T-helper 2 cell treated with Interferon-gamma antibody and Interleukin-4, amounts not matched to agents 5 μg/mL and 100 μg/mL, for 36 hours (primary cell): ENCODE measurements around the gene TBRG4.

Source experiments
- DNase-seq: peaks from one replicate; pipeline ENCODE4 v3.0.0; 2021; ENCODE audit warnings: low spot score
- H3K27ac Mint-ChIP-seq: one replicate; pipeline ENCODE4 v1.8.0; 2021; ENCODE audit warnings: mild to moderate bottlenecking, mixed read lengths
- H3K27me3 Mint-ChIP-seq: one replicate; pipeline ENCODE4 v1.8.0; 2021; ENCODE audit warnings: low read depth, mixed read lengths
- H3K36me3 Mint-ChIP-seq: one replicate; pipeline ENCODE4 v1.8.0; 2021; ENCODE audit warnings: low read depth, mixed read lengths
- H3K4me1 Mint-ChIP-seq: one replicate; pipeline ENCODE4 v1.8.0; 2021; ENCODE audit warnings: low read depth, mixed read lengths
- H3K4me3 Mint-ChIP-seq: one replicate; pipeline ENCODE4 v1.8.0; 2022; ENCODE audit warnings: mild to moderate bottlenecking, moderate library complexity, mixed read lengths
- H3K9me3 Mint-ChIP-seq: one replicate; pipeline ENCODE4 v1.8.0; 2021; ENCODE audit warnings: mixed read lengths

Gene TBRG4

DNA sequence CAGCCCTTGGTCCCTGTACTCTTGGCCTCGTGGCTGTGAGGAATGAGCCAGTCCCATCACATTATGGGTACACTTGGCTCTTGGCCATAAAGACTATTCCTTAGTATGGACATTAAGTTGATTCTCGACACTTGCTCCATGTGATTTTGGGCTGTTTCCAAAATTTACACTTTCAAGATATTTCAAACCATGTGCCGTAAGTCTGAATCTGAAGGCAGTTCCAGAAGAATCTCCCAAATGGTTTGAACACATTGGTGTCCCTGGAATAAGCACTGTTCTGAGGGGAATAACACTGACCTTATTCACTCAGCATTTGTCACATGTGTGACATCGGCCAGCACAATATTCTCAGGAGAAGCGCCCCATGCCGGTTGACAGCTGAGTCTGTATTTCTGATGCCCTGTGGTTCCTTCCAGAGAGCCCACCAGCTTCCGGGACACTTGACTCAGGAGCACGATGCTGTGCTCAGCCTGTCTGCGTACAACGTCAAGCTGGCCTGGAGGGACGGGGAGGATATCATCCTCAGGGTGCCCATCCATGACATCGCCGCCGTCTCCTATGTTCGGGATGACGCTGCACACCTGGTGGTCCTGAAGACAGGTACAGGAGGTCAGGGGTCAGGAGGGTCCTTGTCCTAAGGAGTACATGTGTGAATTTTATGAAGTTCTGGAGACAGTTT is 47.3 kb downstream of the TBRG4 start:
- Mint-ChIP-seq H3K9me3 (no peaks in the 10 kb centered on the region), H3K27me3 (no peaks in the 10 kb centered on the region), H3K27ac (no peak overlapping the region), H3K4me1 (peaks cover 37% of the 10 kb centered on the region), H3K4me3 (no peak overlapping the region), H3K36me3 (peaks cover 69% of the 10 kb centered on the region)
- no peak for DNase-seq

- H3K9me3 Mint-ChIP-seq: no peaks in the 10 kb centered on the region
- H3K27ac Mint-ChIP-seq: peak overlapping the region; percentile 74
- H3K27me3 Mint-ChIP-seq: no peaks in the 10 kb centered on the region
- peaks cover 48% of the 10 kb centered on the region for H3K4me1 Mint-ChIP-seq
- DNase-seq: no peak
- peaks cover 67% of the 10 kb centered on the region for H3K36me3 Mint-ChIP-seq
- peak overlapping the region; percentile 59 for H3K4me3 Mint-ChIP-seq
Measured at GRCh38 chr7:45061806-45062425, 49.6 kb downstream of the TBRG4 start.

DNA sequence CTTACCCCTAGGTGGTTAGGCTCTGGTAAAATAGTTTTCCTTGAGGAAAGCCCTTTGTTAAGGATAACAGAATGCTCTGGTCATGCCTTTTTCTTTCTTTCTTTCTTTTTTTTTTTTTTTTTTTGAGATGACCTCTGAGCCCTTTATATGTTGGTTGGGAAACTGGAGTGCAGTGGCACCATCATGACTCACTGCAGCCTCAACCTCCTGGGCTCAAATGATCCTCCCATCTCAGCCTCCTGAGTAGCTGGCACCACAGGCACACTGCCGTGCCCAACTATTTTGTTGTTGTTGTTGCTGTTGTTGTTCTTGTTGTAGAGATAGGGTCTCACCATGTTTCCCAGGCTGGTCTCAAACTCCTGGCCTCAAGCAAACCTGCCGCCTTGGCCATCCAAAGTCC is 50.1 kb downstream of the TBRG4 start:
- Mint-ChIP-seq H3K36me3 (peaks cover 64% of the 10 kb centered on the region), H3K4me1 (peaks cover 48% of the 10 kb centered on the region), H3K9me3 (no peaks in the 10 kb centered on the region), H3K4me3 (peak overlapping the region; percentile 59), H3K27me3 (no peaks in the 10 kb centered on the region), H3K27ac (peak overlapping the region; percentile 74)
- no peak for DNase-seq

DNA sequence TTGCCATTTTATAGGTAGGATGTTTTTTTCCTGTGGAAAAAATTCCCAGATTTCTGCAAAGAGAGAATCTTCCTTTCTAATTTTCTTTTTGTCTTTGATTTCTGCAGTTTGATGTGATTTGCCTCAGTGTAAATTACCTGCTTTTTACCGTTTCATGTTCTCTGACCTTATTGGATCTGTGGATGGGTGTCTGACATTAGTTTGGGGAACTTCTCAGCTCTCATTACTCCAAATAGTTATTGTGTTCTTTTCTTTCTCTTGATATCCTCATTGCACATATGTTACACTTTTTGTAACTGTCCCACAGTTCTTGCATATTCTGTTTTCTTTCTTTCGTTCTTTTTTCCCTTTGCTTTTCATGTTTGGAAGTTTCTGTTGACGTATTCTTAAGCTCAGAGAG is 51.2 kb downstream of the TBRG4 start:
- Mint-ChIP-seq H3K27ac (peak overlapping the region; percentile 41), H3K27me3 (no peaks in the 10 kb centered on the region), H3K4me1 (peaks cover 45% of the 10 kb centered on the region), H3K4me3 (peak overlapping the region; percentile 10), H3K9me3 (no peaks in the 10 kb centered on the region), H3K36me3 (peaks cover 63% of the 10 kb centered on the region)
- no peak for DNase-seq

DNA sequence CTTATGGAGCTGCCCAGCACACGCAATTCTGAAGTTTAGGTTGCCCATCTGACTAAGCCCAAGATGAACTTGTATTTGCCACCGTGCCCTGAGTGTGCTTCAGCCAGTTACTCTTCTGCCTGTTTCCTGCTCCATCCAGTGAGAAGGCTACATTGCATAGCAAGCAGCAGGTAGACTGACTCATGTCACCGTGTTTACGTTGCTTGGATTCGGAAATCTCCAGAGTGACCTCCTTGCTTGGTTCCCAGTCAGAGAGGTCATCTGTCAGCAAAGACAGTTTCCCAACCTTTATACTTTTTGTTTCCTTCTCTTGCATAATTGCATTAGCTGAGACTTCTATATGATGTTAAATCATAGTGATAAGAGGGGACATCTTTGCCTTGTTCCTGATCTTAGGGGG is 53.6 kb downstream of the TBRG4 start:
- H3K27me3 Mint-ChIP-seq: no peaks in the 10 kb centered on the region
- peaks cover 51% of the 10 kb centered on the region for H3K4me1 Mint-ChIP-seq
- no peaks in the 10 kb centered on the region for H3K9me3 Mint-ChIP-seq
- H3K27ac Mint-ChIP-seq: no peak overlapping the region
- H3K4me3 Mint-ChIP-seq: no peak overlapping the region
- no peak for DNase-seq
- peaks cover 68% of the 10 kb centered on the region for H3K36me3 Mint-ChIP-seq

- Mint-ChIP-seq H3K36me3 (peaks cover 64% of the 10 kb centered on the region), H3K4me3 (no peak overlapping the region), H3K27ac (no peak overlapping the region), H3K4me1 (peaks cover 34% of the 10 kb centered on the region), H3K27me3 (no peaks in the 10 kb centered on the region), H3K9me3 (no peaks in the 10 kb centered on the region)
- DNase-seq: no peak
Measured at GRCh38 chr7:45055594-45056219, 55.8 kb downstream of the TBRG4 start.

- Mint-ChIP-seq H3K27me3 (no peaks in the 10 kb centered on the region), H3K4me3 (no peak overlapping the region), H3K9me3 (no peaks in the 10 kb centered on the region), H3K27ac (no peak overlapping the region), H3K4me1 (peaks cover 30% of the 10 kb centered on the region), H3K36me3 (peaks cover 64% of the 10 kb centered on the region)
- no peak for DNase-seq
Measured at GRCh38 chr7:45055016-45055415, 56.5 kb downstream of the TBRG4 start.

DNA sequence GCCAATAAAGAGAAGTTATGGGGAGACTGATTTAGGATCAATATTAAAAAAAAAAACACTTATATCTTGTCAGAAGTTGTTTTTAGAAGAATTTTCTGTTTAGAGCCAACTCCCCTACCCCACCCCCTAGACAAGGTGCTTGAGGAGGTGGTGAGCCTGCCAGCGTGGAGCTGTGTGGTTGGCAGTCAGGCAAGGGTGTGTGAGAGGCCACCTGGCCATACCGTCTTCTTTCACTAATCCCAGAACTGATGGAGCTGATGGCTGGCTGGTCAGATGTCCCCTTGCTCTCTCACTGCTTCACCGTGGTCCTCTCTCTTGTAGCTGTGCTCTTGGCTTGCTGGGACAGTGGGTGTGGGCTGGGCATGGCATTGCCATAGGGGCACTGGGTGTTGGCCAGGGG is 57.1 kb downstream of the TBRG4 start:
- no peak overlapping the region for H3K27ac Mint-ChIP-seq
- peaks cover 64% of the 10 kb centered on the region for H3K36me3 Mint-ChIP-seq
- H3K27me3 Mint-ChIP-seq: no peaks in the 10 kb centered on the region
- no peak for DNase-seq
- H3K4me1 Mint-ChIP-seq: peaks cover 28% of the 10 kb centered on the region
- H3K9me3 Mint-ChIP-seq: no peaks in the 10 kb centered on the region
- no peak overlapping the region for H3K4me3 Mint-ChIP-seq

DNA sequence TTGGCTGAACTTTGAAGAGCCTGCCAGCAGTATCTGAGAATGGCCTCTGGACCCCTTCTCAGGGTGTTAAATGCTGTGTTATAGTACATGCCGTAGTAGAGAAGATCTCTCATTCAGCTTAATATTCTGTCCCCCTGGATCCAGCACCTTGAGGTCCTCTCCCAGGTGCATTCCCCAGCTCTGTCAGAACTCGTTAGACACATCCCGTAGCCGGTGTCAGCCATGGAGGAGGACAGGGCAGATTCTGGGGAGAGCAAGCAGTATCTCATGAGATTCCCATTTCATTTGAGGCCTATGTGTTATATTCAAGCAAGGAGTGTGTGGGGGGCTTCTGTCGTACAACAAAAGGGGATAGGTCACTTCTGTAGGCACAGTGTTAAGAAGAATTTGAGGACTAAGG is 57.6 kb downstream of the TBRG4 start:
- Mint-ChIP-seq H3K4me3 (no peak overlapping the region), H3K27ac (no peak overlapping the region), H3K36me3 (peaks cover 64% of the 10 kb centered on the region), H3K27me3 (no peaks in the 10 kb centered on the region), H3K9me3 (no peaks in the 10 kb centered on the region), H3K4me1 (peaks cover 28% of the 10 kb centered on the region)
- no peak for DNase-seq

- no peak overlapping the region for H3K4me3 Mint-ChIP-seq
- no peak overlapping the region for H3K27ac Mint-ChIP-seq
- peaks cover 62% of the 10 kb centered on the region for H3K36me3 Mint-ChIP-seq
- no peak for DNase-seq
- H3K4me1 Mint-ChIP-seq: peaks cover 26% of the 10 kb centered on the region
- H3K27me3 Mint-ChIP-seq: no peaks in the 10 kb centered on the region
- H3K9me3 Mint-ChIP-seq: no peaks in the 10 kb centered on the region
Measured at GRCh38 chr7:45053401-45053800, 58.1 kb downstream of the TBRG4 start.

GRCh38 chr7:45052011-45052410 is 59.5 kb downstream of the TBRG4 start:
- no peak for DNase-seq
- Mint-ChIP-seq H3K27ac (no peak overlapping the region), H3K9me3 (no peaks in the 10 kb centered on the region), H3K4me1 (peaks cover 17% of the 10 kb centered on the region), H3K36me3 (peaks cover 54% of the 10 kb centered on the region), H3K27me3 (no peaks in the 10 kb centered on the region), H3K4me3 (no peak overlapping the region)

DNA sequence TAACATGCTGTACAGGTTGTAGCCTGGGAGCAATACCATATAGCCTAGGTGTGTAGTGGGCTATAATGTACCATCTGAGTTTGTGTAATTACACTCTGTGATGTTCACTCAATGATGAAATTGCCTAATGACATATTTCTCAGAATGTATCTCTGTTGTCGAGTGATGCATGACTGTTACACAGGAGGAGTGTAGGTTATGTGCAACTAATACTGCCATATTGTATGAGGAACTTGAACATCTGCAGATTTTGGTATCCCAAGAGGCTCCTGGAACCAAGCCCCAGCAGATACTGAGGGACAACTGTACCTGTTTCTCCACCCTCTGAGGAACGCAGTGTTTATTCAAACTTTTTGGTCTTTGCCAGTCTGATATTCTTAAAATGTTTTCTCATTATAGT is 61.3 kb downstream of the TBRG4 start:
- H3K36me3 Mint-ChIP-seq: peaks cover 59% of the 10 kb centered on the region
- H3K9me3 Mint-ChIP-seq: no peaks in the 10 kb centered on the region
- no peak overlapping the region for H3K27ac Mint-ChIP-seq
- no peaks in the 10 kb centered on the region for H3K27me3 Mint-ChIP-seq
- peaks cover 21% of the 10 kb centered on the region for H3K4me1 Mint-ChIP-seq
- no peak overlapping the region for H3K4me3 Mint-ChIP-seq
- no peak for DNase-seq
